ENCODE data around the gene KCNJ15.

DNA sequence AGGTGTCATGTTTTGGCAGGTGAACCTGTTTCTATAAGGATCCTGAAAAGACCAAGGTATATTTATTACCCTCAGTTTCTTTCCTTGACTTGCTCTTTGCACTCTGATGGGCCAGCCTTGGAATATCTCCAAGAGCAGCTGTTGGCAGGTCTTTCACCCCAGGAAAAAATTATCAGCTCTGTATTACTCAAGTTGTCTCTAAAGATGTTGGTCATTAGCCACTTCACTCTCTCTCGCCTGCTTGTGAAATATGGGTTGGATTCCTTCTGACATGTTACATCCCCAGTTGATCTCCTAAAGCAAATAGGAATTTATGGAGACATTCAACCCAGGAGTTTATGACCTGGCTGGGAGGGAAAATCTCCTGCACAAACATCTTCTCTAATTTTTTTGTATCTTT lies 85.9 kb downstream of the KCNJ15 start:
- TF ChIP-seq, protein P1, sequence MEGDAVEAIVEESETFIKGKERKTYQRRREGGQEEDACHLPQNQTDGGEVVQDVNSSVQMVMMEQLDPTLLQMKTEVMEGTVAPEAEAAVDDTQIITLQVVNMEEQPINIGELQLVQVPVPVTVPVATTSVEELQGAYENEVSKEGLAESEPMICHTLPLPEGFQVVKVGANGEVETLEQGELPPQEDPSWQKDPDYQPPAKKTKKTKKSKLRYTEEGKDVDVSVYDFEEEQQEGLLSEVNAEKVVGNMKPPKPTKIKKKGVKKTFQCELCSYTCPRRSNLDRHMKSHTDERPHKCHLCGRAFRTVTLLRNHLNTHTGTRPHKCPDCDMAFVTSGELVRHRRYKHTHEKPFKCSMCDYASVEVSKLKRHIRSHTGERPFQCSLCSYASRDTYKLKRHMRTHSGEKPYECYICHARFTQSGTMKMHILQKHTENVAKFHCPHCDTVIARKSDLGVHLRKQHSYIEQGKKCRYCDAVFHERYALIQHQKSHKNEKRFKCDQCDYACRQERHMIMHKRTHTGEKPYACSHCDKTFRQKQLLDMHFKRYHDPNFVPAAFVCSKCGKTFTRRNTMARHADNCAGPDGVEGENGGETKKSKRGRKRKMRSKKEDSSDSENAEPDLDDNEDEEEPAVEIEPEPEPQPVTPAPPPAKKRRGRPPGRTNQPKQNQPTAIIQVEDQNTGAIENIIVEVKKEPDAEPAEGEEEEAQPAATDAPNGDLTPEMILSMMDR (IDR thresholded peaks at IDR 0.05 in 8 of 11, conservative IDR thresholded peaks at IDR 0.05 in 3 of 11), result no peak
- TF ChIP-seq POLR2A (IDR thresholded peaks at IDR 0.05), result no peak
- TF ChIP-seq POLR2AphosphoS5 (IDR thresholded peaks at IDR 0.05), result no peak

Measured in spleen (tissue), 7 donors.